GM10266 (cell line): ENCODE measurements around the gene PPP4R4.

Experiments
- DNase-seq: peaks from one replicate; pipeline ENCODE4 v3.0.0; 2012; ENCODE audit errors: extremely low spot score
- CTCF ChIP-seq: IDR thresholded peaks from 2 replicates; pipeline ENCODE4 v1.5.1; 2012; ENCODE audit warnings: mild to moderate bottlenecking, low read depth; ENCODE audit not compliant: control insufficient read depth, insufficient read depth; ENCODE audit errors: missing control alignments

PPP4R4 gene

GRCh38 chr14:94138251-94138650 lies 35.9 kb upstream of the PPP4R4 start:
- TF ChIP-seq CTCF: no peak
- no peak for DNase-seq

DNA sequence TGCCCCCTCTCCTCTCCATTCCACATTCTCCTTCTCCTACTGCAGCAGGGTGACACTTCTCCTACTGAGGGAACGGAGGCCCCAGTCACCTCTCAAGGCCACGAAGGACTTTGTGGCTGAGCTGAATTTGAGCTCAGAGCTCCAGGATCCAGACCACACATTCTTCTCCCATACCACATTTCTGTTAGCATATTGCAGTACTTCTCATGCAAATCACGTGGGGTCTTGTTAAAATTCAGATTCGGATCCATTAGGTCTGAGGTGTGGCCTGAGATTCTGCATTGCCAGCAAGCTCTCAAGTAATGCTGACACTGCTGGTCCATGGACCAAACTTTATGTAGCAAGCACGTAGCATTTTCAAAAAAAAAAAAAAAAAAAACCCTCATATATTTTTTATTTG lies 35.1 kb upstream of the PPP4R4 start:
- DNase-seq: no peak
- no peak for TF ChIP-seq CTCF

- TF ChIP-seq CTCF: no peak
- no peak for DNase-seq
Observed at GRCh38 chr14:94139421-94139820, 34.7 kb upstream of the PPP4R4 start.

DNA sequence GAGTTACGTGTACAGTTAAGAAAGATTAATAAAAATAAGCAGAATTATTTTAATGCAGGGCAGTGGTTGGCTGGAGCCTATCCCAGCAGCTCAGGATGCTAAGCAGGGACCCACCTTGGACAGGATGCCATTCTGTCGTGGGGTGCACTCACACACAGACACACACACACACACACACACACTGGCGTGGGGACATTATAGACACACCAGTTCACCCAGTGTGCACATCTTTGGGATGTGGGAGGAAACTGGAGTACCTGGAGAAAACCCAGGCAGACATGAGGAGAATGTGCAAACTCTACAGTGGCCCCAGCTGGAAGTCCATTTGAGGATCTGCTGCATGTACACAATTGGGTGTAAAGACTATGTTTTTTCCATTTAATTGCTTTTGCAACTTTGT lies 31.9 kb upstream of the PPP4R4 start:
- no peak for TF ChIP-seq CTCF
- DNase-seq: no peak

DNA sequence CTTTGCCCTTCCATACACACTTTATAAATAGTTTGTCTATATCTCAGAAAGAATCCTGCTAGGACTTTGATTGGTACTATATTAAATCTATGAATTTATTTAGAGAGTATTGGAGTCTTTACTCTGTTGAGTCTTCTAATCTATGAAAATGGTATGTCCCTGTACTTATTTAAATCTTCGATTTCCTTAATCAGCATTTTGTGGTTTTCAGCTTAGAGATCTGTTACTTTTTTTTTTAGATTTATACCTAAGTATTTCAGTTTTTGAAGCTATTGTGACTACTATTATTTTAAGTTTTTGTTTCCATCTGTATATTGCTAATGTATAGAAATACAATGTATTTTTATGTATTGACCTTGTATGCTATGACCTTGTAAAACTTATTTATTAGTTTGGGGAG lies 31.3 kb upstream of the PPP4R4 start:
- DNase-seq: no peak
- no peak for TF ChIP-seq CTCF

- DNase-seq: no peak
Observed at GRCh38 chr14:94143239-94143638, 30.9 kb upstream of the PPP4R4 start.

DNA sequence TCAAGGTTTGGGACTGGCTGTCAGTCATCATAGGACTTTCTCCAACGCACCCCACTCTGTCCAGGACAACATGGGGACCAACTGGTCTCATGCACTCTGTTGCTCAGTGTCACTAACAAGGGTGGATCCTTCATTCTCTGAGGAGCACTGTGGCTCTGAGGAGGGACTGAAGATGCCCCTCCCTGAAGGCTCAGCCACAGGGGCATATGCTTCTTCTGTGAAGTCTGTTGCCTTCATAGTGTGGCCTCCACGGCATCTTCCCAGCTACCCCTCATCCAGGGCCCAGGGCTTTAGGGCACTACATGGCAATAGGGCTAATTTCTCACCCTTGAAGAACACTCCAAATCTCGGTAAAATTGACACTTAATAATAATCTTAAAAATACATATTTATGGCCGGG lies 30.4 kb upstream of the PPP4R4 start:
- no peak for TF ChIP-seq CTCF
- DNase-seq: no peak

More at GRCh38 chr14:94143239-94143638, 30.9 kb upstream of the PPP4R4 start:
- TF ChIP-seq CTCF: peak; percentile 24

DNA sequence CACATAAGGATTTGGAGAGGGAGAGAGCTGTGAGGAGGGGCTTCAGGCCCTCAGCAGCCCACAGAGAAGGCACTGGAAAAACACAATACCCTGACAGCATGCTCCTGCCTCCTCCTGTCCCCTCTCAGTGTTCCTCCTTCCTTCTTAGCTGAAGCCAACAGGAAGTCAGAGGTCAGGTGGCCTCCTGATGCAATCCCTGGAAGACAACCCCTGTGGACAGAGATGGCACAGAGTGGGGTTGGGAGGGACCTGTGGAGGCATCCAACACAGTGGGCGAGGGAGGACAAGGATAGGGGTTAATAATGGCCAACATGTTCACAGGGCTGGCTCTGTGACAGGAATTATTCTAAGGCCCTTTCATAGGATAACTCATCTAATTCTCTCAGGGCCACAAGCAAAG lies 29.4 kb upstream of the PPP4R4 start:
- no peak for DNase-seq
- TF ChIP-seq CTCF: no peak
